GM19463 (cell line): ENCODE results near the gene TMEM94.
"Not testable (repeated sequence)": the region's sequence is repeated elsewhere in the genome, so short reads cannot be mapped to it uniquely, and the experiment has no call there.

Source experiments
- ATAC-seq: cut with Tn5 transposase; IDR thresholded peaks from one replicate; pipeline ENCODE4 v1.9.1; 2021; ENCODE audit warnings: mild to moderate bottlenecking, moderate library complexity; ENCODE audit not compliant: unreplicated experiment

The TMEM94 gene

GRCh38 chr17:75476271-75476671, 19.8 kb downstream of the TMEM94 start:
- ATAC-seq, result no peak

- ATAC-seq, result no peak
These were observed 20.5 kb downstream of the TMEM94 start for GRCh38 chr17:75476752-75477489.

DNA sequence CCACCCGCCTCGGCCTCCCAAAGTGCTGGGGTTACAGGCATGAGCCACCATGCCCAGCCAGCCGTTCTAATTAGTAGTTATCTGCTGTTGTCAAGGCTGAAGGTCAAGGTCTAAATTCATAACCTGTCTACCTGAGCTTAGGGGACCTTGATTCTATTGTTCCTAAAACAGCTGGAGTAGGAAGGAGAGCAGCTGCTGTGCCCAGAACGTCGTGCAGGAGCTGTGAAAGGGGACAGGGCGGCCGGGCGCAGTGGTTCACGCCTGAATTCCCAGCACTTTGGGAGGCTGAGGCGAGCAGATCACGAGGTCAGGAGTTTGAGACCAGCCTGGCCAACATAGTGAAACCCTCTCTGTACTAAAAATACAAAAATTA, 21.0 kb downstream of the TMEM94 start:
- ATAC-seq, result not testable (repeated sequence)

GRCh38 chr17:75478508-75478907, 22.1 kb downstream of the TMEM94 start:
- ATAC-seq, result no peak

DNA sequence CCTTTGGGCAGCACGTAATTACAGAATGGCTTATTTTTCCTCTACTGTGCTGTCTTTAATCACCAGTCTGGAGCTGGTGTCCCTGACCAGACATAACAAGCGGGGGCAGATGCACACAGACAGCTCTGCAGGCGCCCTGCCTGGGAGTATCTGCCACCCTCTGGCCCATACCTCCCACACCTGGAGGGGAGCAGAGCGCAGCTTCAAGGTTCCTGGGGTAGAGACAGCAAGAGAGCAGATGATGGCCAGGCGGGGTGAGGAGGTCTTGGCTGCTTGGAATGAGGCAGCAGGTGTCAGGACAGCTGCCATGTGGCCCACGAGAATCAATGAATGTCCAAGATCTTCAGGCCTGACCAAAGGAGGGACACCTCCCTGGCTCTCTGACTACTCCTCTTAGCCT, 23.8 kb downstream of the TMEM94 start:
- no peak for ATAC-seq

- no peak for ATAC-seq
These were observed 25.0 kb downstream of the TMEM94 start for GRCh38 chr17:75481194-75482068.

DNA sequence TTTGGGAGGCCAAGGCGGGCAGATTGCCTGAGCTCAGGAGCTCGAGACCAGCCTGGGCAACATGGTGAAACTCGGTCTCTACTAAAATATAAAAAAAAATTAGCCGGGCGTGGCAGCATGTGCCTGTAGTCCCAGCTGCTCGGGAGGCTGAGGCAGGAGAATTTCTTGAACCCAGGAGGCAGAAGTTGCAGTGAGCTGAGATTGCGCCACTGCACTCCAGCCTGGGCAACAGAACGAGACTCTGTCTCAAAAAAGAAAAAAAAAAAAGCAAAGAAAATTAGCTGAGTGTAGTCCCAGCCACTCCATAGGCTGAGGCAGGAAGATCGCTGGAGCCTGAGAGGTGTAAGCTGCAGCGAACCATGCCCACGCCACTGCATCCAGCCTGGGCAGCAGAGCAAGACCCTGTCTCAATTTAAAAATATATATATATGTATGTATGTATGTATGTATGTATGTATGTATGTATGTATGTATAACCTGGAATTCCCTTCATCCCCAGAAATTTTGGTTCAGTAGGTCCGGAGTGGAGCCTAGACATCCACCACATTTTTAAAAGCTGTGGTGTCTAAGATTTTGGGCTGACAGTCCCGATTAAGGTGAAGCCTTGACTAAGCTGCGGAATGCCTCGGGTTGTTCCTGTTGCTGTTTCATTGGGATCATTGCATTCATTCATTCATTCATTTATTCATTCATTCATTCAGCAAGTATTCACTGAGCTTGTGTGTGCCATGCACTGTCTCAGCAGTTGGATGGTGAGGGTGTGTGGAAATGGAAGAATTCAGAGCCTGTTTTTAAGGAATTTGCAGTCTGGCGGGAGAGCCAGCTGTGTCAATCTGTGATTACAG, 25.9 kb downstream of the TMEM94 start:
- no peak for ATAC-seq

DNA sequence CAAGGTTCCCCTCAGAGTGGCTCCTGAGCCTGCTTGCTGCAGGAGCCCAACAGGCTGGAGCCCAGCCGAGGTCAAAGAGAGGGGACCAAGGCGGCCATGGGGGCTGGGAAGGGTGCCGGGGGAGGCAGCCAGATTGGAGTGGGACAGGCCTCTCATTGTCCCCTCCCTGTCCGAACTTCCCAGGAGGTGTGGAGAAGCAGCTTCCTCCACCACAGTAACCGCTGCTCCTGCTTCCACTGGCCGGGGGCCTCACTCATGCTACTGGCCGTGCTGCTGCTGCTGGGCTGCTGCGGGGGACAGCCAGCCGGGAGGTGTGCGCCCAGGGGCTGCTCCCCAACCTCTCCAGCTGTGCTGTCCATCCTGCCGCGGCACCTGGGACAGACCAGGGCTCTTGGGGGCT, 29.3 kb downstream of the TMEM94 start:
- no peak for ATAC-seq

DNA sequence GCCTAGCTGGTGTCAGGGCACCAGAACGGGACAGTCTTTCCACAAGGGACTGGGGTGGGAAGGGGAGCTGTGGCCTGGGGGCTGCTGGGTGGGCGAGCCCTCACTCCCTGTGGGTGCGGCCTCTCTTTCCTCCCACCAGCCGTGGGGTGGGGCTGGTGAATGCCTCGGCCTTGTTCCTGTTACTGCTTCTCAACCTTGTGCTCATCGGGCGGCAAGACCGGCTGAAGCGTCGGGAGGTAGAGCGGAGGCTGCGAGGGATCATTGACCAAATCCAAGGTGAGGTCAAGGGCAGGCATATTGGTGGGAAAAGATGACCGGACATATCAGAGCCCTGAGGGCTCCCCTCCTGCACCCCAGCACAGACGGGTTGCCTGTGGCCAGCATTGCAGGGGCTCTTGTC, 29.7 kb downstream of the TMEM94 start:
- no peak for ATAC-seq

GRCh38 chr17:75486951-75487350, 30.5 kb downstream of the TMEM94 start:
- ATAC-seq, result no peak

GRCh38 chr17:75487351-75488070, 31.1 kb downstream of the TMEM94 start:
- no peak for ATAC-seq

- no peak for ATAC-seq
These were observed 32.5 kb downstream of the TMEM94 start for GRCh38 chr17:75488693-75489510.

- no peak for ATAC-seq
These were observed 33.1 kb downstream of the TMEM94 start for GRCh38 chr17:75489511-75489955.

GRCh38 chr17:75490173-75490743, 33.8 kb downstream of the TMEM94 start:
- ATAC-seq, result no peak

DNA sequence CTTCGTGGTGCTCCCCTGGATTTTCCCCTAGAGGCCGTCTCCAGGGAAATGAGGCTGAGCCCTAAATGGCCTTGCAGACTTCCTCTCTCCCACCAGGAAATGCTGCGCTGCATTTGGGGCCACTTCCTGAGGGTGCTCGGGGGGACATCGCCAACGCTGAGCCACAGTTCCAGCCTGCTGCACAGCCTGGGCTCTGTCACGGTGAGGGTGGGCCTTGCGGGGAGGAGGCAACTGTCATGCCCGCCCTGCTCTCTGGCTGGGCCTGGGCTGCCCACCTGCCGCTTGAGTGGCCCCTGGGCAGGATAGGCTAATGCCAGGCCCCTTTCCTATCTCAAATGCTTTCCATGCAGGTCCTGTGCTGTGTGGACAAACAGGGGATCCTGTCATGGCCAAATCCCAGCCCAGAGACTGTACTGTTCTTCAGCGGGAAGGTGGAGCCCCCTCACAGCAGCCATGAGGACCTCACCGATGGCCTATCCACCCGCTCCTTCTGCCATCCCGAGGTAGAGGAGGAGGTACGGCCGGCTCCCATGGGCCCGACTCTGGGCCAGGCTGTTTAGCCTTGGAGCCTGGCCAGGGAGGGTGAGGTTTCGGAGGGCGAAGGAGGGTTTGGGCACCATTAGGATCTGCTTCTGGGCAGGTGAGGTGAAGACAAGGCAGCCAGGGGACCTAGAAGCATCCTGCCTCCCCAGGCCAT, 34.7 kb downstream of the TMEM94 start:
- ATAC-seq, result no peak

DNA sequence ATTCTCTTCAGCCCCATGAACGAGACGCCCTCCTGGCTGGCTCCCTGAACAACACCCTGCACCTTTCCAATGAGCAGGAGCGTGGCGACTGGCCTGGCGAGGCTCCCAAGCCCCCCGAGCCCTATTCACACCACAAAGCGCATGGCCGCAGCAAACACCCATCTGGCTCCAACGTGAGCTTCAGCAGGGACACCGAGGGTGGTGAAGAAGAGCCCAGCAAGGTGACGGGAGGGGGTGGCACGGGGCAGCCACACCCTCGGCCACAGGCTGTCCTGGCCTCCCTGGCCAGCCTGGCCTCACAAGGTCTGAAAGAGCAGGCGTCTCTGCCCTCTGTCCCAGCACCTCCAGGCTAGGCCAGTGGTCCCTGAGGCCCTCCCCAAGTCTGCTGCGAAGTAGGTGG, 35.2 kb downstream of the TMEM94 start:
- no peak for ATAC-seq

DNA sequence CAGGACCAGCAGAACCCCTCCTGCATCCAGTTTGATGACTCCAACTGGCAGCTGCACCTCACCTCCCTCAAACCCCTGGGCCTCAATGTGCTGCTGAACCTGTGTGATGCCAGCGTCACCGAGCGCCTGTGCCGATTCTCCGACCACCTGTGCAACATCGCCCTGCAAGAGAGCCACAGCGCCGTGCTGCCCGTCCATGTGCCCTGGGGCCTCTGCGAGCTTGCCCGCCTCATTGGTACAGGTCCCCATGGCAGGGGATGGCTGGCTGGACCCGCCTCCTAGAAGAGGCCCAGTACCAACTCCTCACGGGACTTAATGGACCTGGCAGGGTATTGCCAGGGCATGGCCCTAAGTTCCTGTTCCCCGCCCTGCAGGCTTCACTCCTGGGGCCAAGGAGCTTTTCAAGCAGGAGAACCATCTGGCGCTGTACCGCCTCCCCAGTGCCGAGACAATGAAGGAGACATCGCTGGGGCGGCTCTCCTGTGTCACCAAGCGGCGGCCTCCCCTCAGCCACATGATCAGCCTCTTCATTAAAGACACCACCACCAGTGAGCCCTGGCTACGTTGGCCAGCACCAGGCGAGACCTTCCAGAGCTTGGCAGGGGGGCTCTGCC, 36.2 kb downstream of the TMEM94 start:
- no peak for ATAC-seq

- no peak for ATAC-seq
These were observed 37.2 kb downstream of the TMEM94 start for GRCh38 chr17:75493476-75494129.
